NCI-H187 treated with DMSO at 0.1 percent for 48 hours (cell line): ENCODE data around the gene PRPSAP2.
"Not testable (repeated sequence)": the region's sequence is repeated elsewhere in the genome, so short reads cannot be mapped to it uniquely, and the experiment has no call there.

ENCODE experiments used
- DNase-seq: peaks from one replicate; lab custom pipeline; 2025; lab: John Stamatoyannopoulos, UW

PRPSAP2 gene

DNA sequence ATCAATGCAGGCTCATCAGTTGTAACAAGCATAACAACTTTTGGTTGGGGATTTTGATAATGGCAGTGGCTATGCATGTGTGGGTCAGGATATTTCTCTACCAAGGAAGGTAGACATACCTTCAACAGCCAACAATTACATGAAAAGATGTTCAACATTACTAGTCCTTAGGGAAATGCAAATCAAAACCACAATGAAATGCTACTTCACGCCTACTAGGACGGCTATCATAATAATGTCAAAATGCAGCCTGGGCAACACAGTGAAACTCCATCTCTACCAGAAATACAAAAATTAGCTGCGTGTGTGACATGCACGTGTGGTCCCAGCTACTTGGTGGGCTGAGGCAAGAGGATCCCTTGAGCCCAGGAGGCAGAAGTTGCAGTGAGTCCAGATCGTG, 86.7 kb downstream of the PRPSAP2 start:
- no peak for DNase-seq

- no peak for DNase-seq
Observed at GRCh38 chr17:18946536-18946935, 88.6 kb downstream of the PRPSAP2 start.

DNA sequence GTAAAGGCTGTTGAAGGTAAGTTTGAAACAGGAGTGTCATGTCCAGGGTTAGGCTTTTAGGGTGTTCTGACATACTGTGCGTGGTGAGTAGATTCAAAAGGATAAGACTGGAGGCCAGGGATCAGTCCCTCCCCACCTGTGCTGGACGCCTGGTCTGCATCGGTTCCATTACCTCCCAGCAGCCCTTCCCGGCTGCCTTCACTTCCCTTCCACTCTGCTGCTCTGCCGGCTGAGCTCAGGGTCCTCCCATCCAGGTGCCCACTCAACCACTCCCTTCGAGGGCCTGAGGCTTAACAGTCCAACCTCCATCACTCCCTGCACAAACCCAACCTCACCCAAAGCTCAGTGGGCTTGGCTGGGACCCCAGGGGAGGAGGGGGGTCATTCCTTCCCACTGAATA, 89.9 kb downstream of the PRPSAP2 start:
- no peak for DNase-seq

- no peak for DNase-seq
Observed at GRCh38 chr17:18948476-18949006, 90.6 kb downstream of the PRPSAP2 start.

DNA sequence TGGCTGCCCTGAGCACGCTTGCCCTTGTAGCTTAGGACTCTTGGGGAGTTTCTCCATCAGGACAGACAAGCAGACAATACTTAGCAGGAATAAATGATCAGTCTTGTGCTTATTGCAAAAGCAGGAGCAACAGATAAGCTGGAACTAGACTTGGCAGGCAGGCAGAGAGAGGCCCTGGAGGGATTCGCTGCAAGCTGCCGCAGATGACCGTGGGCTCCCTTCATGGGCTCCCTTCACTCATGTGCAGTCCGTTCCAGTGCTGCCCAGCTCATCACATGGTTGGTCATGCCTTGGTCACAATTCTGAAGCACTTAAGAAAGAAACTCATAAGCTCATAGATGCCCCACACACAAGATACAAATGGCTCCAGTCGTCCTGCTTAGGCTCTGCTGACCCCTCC, 91.6 kb downstream of the PRPSAP2 start:
- no peak for DNase-seq

GRCh38 chr17:18950346-18950745, 92.4 kb downstream of the PRPSAP2 start:
- DNase-seq: no peak

GRCh38 chr17:18950944-18951905, 93.3 kb downstream of the PRPSAP2 start:
- DNase-seq: no peak

- DNase-seq: no peak
Observed at GRCh38 chr17:18951941-18952842, 94.3 kb downstream of the PRPSAP2 start, which contains the start of gene SLC5A10. TSS of gene SLC5A10 (plus strand) at chr17:18952165. CDS start at chr17:18952206, 41 bp downstream.

DNA sequence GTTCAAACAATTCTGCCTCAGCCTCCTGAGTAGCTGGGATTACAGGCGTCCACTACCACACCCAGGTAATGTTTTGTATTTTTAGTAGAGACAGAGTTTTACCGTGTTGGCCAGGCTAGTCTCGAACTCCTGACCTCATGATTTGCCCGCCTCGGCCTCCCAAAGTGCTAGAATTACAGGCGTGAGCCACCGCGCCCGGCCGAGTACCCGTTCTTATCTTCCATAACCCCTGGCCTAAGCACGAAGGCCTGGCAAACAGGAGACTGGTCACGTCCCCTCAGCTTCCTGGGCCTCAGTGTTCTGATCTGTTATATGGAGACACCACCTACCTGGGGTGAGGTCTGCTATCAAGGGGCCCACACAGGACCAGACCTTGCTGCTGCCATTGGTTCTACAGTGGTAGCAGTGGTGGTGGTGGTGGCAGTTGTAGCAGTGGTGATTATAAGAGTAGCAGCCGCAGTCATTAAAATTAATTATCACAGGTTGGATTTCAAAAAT, 95.3 kb downstream of the PRPSAP2 start:
- DNase-seq: no peak

DNA sequence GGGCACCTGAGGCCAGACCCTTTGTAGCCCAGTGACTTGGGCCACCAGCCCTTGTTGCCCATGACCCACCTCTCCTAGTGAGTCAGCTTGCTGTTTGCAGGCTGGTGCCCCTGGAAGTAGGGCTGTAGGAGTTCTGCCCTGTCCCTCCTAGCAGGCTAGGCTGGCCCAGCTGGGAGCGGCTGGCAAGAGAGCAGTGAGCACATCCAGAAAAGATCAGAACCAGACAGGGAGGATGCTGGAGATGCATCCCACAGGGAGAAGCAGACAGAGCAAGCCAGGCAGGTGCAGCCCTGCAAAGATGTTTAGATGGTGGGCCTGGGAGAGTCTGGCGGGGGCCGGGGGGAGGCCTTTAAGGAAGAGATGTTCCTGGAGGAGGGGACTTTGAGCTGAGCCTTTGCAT, 96.4 kb downstream of the PRPSAP2 start:
- no peak for DNase-seq

- no peak for DNase-seq
Observed at GRCh38 chr17:18955009-18955408, 97.1 kb downstream of the PRPSAP2 start.

DNA sequence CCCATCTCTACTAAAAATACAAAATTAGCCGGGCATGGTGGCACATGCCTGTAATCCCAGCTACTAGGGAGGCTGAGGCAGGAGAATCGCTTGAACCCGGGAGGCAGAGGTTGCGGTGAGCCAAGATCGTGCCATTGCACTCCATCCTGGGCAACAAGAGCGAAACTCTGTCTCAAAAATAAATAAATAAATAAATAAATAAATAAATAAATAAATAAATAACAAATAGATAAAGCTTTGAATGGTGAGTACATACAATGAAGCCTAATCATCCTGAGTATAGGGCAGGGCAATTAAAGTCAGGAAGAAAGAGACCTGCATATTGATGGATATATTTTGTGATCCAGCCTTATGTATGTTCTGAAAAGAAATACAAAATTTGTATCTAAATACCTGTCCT, 98.1 kb downstream of the PRPSAP2 start:
- DNase-seq: not testable (repeated sequence)

- DNase-seq: no peak
Observed at GRCh38 chr17:18956581-18956980, 98.7 kb downstream of the PRPSAP2 start.

- no peak for DNase-seq
Observed at GRCh38 chr17:18957831-18958230, 99.9 kb downstream of the PRPSAP2 start.

DNA sequence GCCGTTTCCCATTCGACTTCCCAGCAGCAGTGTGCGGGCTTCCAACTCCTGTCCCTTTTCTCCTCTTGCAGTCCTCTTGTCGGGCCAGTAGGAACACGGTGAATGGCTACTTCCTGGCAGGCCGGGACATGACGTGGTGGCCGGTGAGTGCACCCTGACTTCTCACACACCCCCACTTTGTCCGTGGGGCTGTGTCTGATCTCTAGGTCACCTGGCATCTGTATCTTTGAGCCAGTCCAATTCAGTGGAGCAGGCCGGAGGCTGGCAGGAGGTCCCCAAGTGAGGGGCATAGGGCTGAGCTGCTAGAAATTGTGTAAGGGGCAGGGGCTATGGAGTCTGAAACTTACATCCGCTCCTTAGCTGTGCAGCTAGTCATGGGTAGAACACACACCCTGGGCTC, 100.7 kb downstream of the PRPSAP2 start:
- no peak for DNase-seq

DNA sequence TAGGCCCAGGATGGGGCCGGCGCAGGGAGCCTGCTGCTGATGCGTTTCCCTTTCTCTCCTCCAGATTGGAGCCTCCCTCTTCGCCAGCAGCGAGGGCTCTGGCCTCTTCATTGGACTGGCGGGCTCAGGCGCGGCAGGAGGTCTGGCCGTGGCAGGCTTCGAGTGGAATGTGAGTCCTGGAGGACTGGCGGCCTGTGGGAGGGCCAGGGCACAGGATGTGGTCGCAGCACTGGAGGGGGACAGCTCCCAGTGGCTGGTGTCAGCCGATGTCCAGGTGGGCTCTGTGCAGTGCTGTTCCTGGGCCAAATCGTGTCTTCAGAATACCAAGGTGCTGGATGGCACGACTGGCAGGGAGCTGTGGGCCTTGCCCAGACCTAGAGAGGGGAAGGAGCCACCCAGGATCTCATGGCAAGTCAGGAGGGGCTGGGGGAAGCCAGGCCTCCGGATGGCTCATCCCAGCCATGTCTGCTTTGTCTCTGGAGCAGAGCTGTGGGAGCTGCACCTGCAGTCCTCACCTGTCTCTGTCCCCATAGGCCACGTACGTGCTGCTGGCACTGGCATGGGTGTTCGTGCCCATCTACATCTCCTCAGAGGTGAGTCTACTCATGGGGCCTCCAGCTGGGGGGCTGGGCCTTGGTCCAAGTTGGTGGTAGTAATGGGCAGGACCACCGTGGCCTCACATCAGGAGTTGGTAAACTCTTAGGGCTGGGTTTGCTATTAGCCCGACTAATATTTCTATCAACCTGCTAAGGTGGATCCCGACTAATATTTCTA, 101.3 kb downstream of the PRPSAP2 start:
- no peak for DNase-seq

DNA sequence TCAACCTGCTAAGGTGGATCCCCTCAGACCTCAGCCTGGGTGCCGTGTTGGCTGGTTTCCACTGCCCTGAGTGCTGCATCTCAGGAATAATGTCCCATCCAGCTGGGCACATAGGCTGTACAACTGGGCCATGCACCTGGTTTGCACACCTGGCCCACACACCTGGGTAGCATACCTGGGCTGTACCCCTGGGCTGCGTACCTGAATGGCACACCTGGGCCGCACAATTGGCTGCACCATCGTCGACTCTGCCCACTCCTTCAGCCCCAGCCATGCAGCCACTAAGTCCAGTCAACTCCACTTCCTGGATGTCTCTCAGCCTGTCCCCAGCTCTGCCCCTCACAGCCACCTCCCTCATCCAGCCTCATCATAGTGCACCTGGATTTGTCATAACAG, 101.9 kb downstream of the PRPSAP2 start:
- DNase-seq: no peak

DNA sequence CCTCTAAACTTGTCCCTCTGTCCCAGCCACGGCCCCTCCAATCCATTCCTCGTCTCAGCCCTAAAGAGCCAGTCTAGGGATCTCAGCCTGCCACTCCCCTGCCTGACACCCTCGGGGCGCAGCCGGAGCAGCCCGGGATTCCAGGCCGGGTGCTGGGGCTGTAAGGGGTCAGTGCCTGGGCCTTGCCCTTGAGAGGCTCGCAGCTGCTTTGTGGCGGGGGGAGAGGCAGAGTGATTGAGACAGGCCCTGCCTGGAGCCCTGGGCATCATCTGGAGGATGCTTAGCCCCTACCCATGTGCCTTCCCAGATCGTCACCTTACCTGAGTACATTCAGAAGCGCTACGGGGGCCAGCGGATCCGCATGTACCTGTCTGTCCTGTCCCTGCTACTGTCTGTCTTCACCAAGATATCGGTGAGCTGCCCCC, 102.3 kb downstream of the PRPSAP2 start:
- DNase-seq: no peak

GRCh38 chr17:18960803-18961511, 103.0 kb downstream of the PRPSAP2 start:
- DNase-seq: no peak

- no peak for DNase-seq
Observed at GRCh38 chr17:18961634-18962493, 103.9 kb downstream of the PRPSAP2 start.
